Stimulated activated naive CD8-positive, alpha-beta T cell treated with anti-CD3 and anti-CD28 coated beads, Interleukin-15, Interleukin-2, amounts not matched to agents 100 U/mL and 50 U/mL, for 24 hours (primary cell): ENCODE results near the gene ARHGEF12.

Experiments used
- ATAC-seq: fragments of 150-1000 bp; cut with Tn5 transposase; one replicate; pipeline ENCODE4 v1.10.0; 2021
- DNase-seq: peaks from one replicate; pipeline ENCODE4 v3.0.0; 2021

The ARHGEF12 gene

GRCh38 chr11:120520091-120520822 is 184.0 kb downstream of the ARHGEF12 start:
- DNase-seq: no peak
- no peak for ATAC-seq

GRCh38 chr11:120521176-120521575 is 185.0 kb downstream of the ARHGEF12 start:
- ATAC-seq: no peak

GRCh38 chr11:120522021-120522420 is 185.8 kb downstream of the ARHGEF12 start:
- no peak for DNase-seq
- ATAC-seq: no peak

More at GRCh38 chr11:120521176-120521575, 185.0 kb downstream of the ARHGEF12 start:
- no peak for DNase-seq

GRCh38 chr11:120522736-120523135 is 186.5 kb downstream of the ARHGEF12 start:
- no peak for ATAC-seq
- DNase-seq: no peak

- no peak for ATAC-seq
Observed at GRCh38 chr11:120523196-120523595, 187.0 kb downstream of the ARHGEF12 start.

GRCh38 chr11:120524536-120525085 is 188.4 kb downstream of the ARHGEF12 start:
- ATAC-seq (no peak), DNase-seq (no peak)

More at GRCh38 chr11:120523196-120523595, 187.0 kb downstream of the ARHGEF12 start:
- DNase-seq: no peak

- ATAC-seq (no peak), DNase-seq (no peak)
Observed at GRCh38 chr11:120525261-120526171, 189.3 kb downstream of the ARHGEF12 start.

- no peak for ATAC-seq
- no peak for DNase-seq
Observed at GRCh38 chr11:120526241-120526640, 190.0 kb downstream of the ARHGEF12 start.

- DNase-seq (no peak), ATAC-seq (no peak)
Observed at GRCh38 chr11:120527111-120527761, 191.0 kb downstream of the ARHGEF12 start.

GRCh38 chr11:120528749-120529148 is 192.5 kb downstream of the ARHGEF12 start:
- ATAC-seq (no peak), DNase-seq (no peak)

- DNase-seq (no peak), ATAC-seq (no peak)
Observed at GRCh38 chr11:120529214-120529613, 193.0 kb downstream of the ARHGEF12 start.

GRCh38 chr11:120529911-120530310 is 193.7 kb downstream of the ARHGEF12 start:
- DNase-seq: no peak

GRCh38 chr11:120532082-120532831 is 196.0 kb downstream of the ARHGEF12 start:
- ATAC-seq (no peak), DNase-seq (no peak)

More at GRCh38 chr11:120529911-120530310, 193.7 kb downstream of the ARHGEF12 start:
- no peak for ATAC-seq

- DNase-seq (no peak), ATAC-seq (no peak)
Observed at GRCh38 chr11:120532832-120533196, 196.6 kb downstream of the ARHGEF12 start.

GRCh38 chr11:120536091-120536796 is 200.0 kb downstream of the ARHGEF12 start:
- ATAC-seq (no peak), DNase-seq (no peak)

GRCh38 chr11:120536797-120537169 is 200.6 kb downstream of the ARHGEF12 start:
- ATAC-seq: no peak
- no peak for DNase-seq

- no peak for DNase-seq
Observed at GRCh38 chr11:120537996-120538395, 201.8 kb downstream of the ARHGEF12 start.

GRCh38 chr11:120538707-120539106 is 202.5 kb downstream of the ARHGEF12 start:
- no peak for ATAC-seq
- DNase-seq: no peak

More at GRCh38 chr11:120537996-120538395, 201.8 kb downstream of the ARHGEF12 start:
- no peak for ATAC-seq
